HEK293 (cell line): Measurements from ENCODE around the gene ALDH1B1.

Source experiments
- CTCF ChIA-PET: fragments of 350-600 bp; formaldehyde crosslinking; extraction: SDS; loops from one replicate; lab custom pipeline; 2021; ENCODE audit warnings: antibody characterized with exemption; lab: Yijun Ruan, JAX
- POLR2A ChIA-PET: fragments of 300-600 bp; formaldehyde crosslinking; extraction: SDS; loops from one replicate; lab custom pipeline; 2020; ENCODE audit warnings: antibody characterized with exemption, inconsistent platforms; lab: Yijun Ruan, JAX
- H3K27ac ChIP-seq: fragments of 200-500 bp; sonication (Bioruptor generic); 2 replicates; pipeline ENCODE4 v1.5.1; 2014; ENCODE audit warnings: low read depth, low read length, control low read depth, inconsistent platforms; ENCODE audit errors: extremely low read depth
- H3K36me3 ChIP-seq, 2 experiments: fragments of 200-500 bp in 1 of 2; sonication (Bioruptor generic) in 1 of 2; 1 replicate in 1 of 2; 2 replicates in 1 of 2; pipeline ENCODE4 v1.5.1; 2014 to 2017; ENCODE audit warnings: inconsistent platforms in 2 of 2, low read length in 2 of 2; ENCODE audit not compliant: control insufficient read depth in 2 of 2, insufficient read depth in 1 of 2
- H3K4me1 ChIP-seq: fragments of 200-500 bp; sonication (Bioruptor generic); 2 replicates; pipeline ENCODE4 v1.5.1; 2014; ENCODE audit warnings: mild to moderate bottlenecking, low read length, inconsistent platforms; ENCODE audit not compliant: control insufficient read depth, insufficient read depth
- H3K4me3 ChIP-seq: 2 replicates; pipeline ENCODE4 v1.5.1; 2011; ENCODE audit warnings: low read depth, mild to moderate bottlenecking, control low read depth, low read length, moderate library complexity
- H3K9me3 ChIP-seq: fragments of 200-500 bp; sonication (Bioruptor generic); 2 replicates; pipeline ENCODE4 v1.5.1; 2014; ENCODE audit warnings: low read depth, low read length, inconsistent platforms; ENCODE audit not compliant: control insufficient read depth, insufficient read depth
- AEBP2 ChIP-seq: fragments of 450-650 bp; formaldehyde crosslinking; IDR thresholded peaks from 2 replicates; pipeline ENCODE4 v1.5.1; 2016; ENCODE audit warnings: missing biosample characterization, missing genetic modification characterization, borderline replicate concordance
- PRDM10 ChIP-seq: fragments of 450-650 bp; formaldehyde crosslinking; IDR thresholded peaks from 2 replicates; pipeline ENCODE4 v1.5.1; 2016; ENCODE audit warnings: missing biosample characterization, missing genetic modification characterization
- RBAK ChIP-seq: fragments of 450-650 bp; formaldehyde crosslinking; IDR thresholded peaks from 2 replicates; pipeline ENCODE4 v1.5.1; 2016; ENCODE audit warnings: missing biosample characterization, missing genetic modification characterization
- ZBTB20 ChIP-seq: fragments of 450-650 bp; formaldehyde crosslinking; IDR thresholded peaks from 2 replicates; pipeline ENCODE4 v1.5.1; 2016; ENCODE audit warnings: missing biosample characterization, missing genetic modification characterization
- ZFP3 ChIP-seq: fragments of 450-650 bp; formaldehyde crosslinking; IDR thresholded peaks from 2 replicates; pipeline ENCODE4 v1.5.1; 2016; ENCODE audit warnings: low read depth, missing biosample characterization, missing genetic modification characterization
- ZNF146 ChIP-seq: fragments of 450-650 bp; formaldehyde crosslinking; IDR thresholded peaks from 2 replicates; pipeline ENCODE4 v1.5.1; 2016; ENCODE audit warnings: missing biosample characterization, missing genetic modification characterization
- ZNF174 ChIP-seq: fragments of 450-650 bp; formaldehyde crosslinking; IDR thresholded peaks from 2 replicates; pipeline ENCODE4 v1.5.0; 2017; ENCODE audit warnings: missing biosample characterization, mild to moderate bottlenecking, missing genetic modification characterization
- ZNF223 ChIP-seq: fragments of 450-650 bp; formaldehyde crosslinking; IDR thresholded peaks from 2 replicates; pipeline ENCODE4 v1.5.1; 2016; ENCODE audit warnings: missing biosample characterization, missing genetic modification characterization
- ZNF302 ChIP-seq: fragments of 450-650 bp; formaldehyde crosslinking; IDR thresholded peaks from 2 replicates; pipeline ENCODE4 v1.5.1; 2016; ENCODE audit warnings: missing biosample characterization, missing genetic modification characterization, low read depth
- ZNF391 ChIP-seq: fragments of 450-650 bp; formaldehyde crosslinking; IDR thresholded peaks from 2 replicates; pipeline ENCODE4 v1.5.1; 2016; ENCODE audit warnings: low read depth, missing biosample characterization, missing genetic modification characterization, borderline replicate concordance
- ZNF398 ChIP-seq: fragments of 450-650 bp; formaldehyde crosslinking; IDR thresholded peaks from 2 replicates; pipeline ENCODE4 v1.5.1; 2017; ENCODE audit warnings: missing biosample characterization, missing genetic modification characterization
- ZNF423 ChIP-seq: fragments of 450-650 bp; formaldehyde crosslinking; IDR thresholded peaks from 2 replicates; pipeline ENCODE4 v1.5.1; 2016; ENCODE audit warnings: missing biosample characterization, missing genetic modification characterization
- ZNF558 ChIP-seq: fragments of 450-650 bp; formaldehyde crosslinking; IDR thresholded peaks from 2 replicates; pipeline ENCODE4 v1.5.1; 2016; ENCODE audit warnings: missing biosample characterization, missing genetic modification characterization
- ZNF692 ChIP-seq: fragments of 450-650 bp; formaldehyde crosslinking; IDR thresholded peaks from 2 replicates; pipeline ENCODE4 v1.5.1; 2016; ENCODE audit warnings: missing biosample characterization, missing genetic modification characterization
- ZNF747 ChIP-seq: fragments of 450-650 bp; formaldehyde crosslinking; IDR thresholded peaks from 2 replicates; pipeline ENCODE4 v1.5.1; 2016; ENCODE audit warnings: missing biosample characterization, missing genetic modification characterization

The ALDH1B1 gene

GRCh38 chr9:38347271-38347671 lies 45.2 kb upstream of the ALDH1B1 start:
- CTCF ChIA-PET, result interaction anchor here (0.6 to 2.5 kb wide), 4 partner anchors 11 to 427 kb away, joined by 3 to 5 read pairs (median 4); no protein-coding TSS in a partner anchor

More at GRCh38 chr9:38347271-38347671, 45.2 kb upstream of the ALDH1B1 start:
- POLR2A ChIA-PET, result no interaction called here
- Histone ChIP-seq H3K4me1 (no peaks in the 10 kb centered on the region), H3K9me3 (no peaks in the 10 kb centered on the region), H3K36me3 (no peaks in the 10 kb centered on the region), H3K4me3 (no peak overlapping the region), H3K27ac (no peak overlapping the region)
- TF ChIP-seq ZNF692 (tag by site-specific recombination) (no peak), PRDM10 (no peak), ZNF174 (tag by site-specific recombination) (no peak), ZNF398 (no peak), RBAK (tag by site-specific recombination) (no peak), ZNF747 (tag by site-specific recombination) (no peak), ZBTB20 (tag by site-specific recombination) (no peak), ZNF423 (no peak), AEBP2 (no peak), ZNF302 (no peak), ZNF223 (tag by site-specific recombination) (no peak), ZNF558 (no peak), ZNF146 (tag by site-specific recombination) (no peak), ZNF391 (tag by site-specific recombination) (no peak), ZFP3 (no peak)
